Measurements from ENCODE around the gene OPCML.

The OPCML gene

DNA sequence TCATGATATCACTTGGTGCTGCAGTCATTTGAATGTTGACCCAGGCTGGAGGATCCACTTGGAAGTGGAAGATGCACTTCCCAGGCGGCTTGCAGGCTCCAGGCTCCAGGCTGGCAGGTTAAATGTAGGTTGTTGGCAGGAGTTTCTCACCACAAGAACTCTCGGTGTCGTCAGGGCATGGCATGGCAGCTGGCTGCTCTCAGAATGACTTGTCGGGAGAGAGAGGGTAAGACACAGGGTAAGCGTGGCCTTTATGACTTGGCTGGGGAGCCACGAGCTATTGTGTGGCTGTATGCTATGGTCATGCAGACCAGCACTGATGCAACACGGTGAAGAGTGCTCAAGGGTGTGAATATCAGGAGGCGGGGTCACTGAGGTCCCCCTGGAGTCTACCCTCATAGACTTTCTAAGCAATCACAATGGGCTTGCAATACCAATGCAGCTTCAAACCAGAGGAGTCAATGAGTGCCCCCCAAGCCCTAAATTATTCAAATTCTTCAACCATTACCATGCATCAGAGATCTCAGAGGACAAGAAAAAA lies 1027.7 kb downstream of the OPCML start:
- TF ChIP-seq, protein P1, sequence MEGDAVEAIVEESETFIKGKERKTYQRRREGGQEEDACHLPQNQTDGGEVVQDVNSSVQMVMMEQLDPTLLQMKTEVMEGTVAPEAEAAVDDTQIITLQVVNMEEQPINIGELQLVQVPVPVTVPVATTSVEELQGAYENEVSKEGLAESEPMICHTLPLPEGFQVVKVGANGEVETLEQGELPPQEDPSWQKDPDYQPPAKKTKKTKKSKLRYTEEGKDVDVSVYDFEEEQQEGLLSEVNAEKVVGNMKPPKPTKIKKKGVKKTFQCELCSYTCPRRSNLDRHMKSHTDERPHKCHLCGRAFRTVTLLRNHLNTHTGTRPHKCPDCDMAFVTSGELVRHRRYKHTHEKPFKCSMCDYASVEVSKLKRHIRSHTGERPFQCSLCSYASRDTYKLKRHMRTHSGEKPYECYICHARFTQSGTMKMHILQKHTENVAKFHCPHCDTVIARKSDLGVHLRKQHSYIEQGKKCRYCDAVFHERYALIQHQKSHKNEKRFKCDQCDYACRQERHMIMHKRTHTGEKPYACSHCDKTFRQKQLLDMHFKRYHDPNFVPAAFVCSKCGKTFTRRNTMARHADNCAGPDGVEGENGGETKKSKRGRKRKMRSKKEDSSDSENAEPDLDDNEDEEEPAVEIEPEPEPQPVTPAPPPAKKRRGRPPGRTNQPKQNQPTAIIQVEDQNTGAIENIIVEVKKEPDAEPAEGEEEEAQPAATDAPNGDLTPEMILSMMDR (IDR thresholded peaks at IDR 0.05; ENCODE audit: borderline replicate concordance, control extremely low read depth, extremely low read depth, insufficient read depth, missing control alignments), result no peak

DNA sequence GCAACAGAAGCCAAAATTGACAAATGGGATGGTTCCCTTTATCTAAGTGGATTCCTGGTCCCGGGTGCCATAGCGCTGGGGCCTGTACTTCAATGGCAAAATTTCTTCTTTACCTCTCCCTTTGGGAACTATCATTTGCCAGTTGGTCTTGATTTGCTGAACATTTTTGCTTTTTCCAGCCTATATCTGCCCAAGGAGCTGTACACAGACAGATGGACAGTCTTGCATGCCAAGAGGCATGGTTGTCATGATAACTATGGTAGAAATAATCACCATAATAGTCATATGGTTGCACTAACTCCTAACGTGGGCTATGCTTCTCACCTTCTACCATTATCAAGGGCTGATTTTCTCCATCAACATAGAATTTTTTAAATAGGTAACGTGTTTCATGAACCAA lies 1030.9 kb downstream of the OPCML start:
- in situ Hi-C loops (cut with MboI; ENCODE audit: low sequenced_read_pairs, unreplicated experiment), result no loop called here
- DNase-seq (ENCODE audit: low spot score), result no peak
- TF ChIP-seq, protein P1 (IDR thresholded peaks at IDR 0.05; ENCODE audit: borderline replicate concordance, control extremely low read depth, extremely low read depth, insufficient read depth, missing control alignments), result no peak

More for the DNA sequence above, 1027.7 kb downstream of the OPCML start:
- in situ Hi-C loops (cut with MboI; ENCODE audit: low sequenced_read_pairs, unreplicated experiment), result no loop called here
- no peak for DNase-seq (ENCODE audit: low spot score)

DNA sequence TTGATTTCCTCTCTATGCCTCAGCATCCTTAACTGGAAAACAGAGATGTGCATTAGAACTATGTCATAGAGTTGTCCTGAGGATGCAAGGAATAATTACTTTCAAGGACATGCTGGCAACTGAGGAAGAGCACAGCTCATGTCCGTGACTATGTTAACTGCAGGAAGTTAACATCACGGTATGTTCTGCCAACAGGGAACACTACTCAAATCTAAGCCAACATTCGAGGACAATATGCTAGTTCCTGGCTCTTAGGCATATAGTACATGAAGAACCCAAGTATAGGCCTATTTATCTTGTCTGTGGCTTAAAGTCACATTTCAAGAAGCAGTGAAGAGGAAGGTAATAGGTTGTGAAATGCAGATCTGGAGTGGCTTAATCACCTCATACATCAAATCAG lies 1032.6 kb downstream of the OPCML start:
- TF ChIP-seq, protein P1 (IDR thresholded peaks at IDR 0.05; ENCODE audit: borderline replicate concordance, control extremely low read depth, extremely low read depth, insufficient read depth, missing control alignments), result no peak
- in situ Hi-C loops (cut with MboI; ENCODE audit: low sequenced_read_pairs, unreplicated experiment), result no loop called here
- no peak for DNase-seq (ENCODE audit: low spot score)

DNA sequence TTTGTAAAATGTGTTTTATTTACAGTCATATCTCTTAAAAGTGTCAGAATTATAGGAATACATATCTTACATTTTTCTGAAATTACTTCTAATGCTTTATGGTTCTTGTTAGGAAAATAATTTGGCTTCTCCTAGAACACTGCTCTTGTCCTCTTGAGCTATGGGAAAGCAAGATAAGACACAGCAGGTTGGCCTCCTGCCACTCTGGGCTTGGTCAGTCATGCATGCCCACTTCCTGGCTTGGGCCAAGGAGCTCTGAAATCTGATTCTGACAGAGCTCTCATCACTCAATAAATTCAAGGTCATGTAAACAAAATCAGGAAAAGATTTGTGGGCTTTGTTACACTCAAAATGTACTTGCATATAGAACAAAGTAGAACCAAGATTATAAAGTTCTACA lies 1036.0 kb downstream of the OPCML start:
- DNase-seq (ENCODE audit: low spot score), result no peak
- in situ Hi-C loops (cut with MboI; ENCODE audit: low sequenced_read_pairs, unreplicated experiment), result no loop called here
- TF ChIP-seq, protein P1 (IDR thresholded peaks at IDR 0.05; ENCODE audit: borderline replicate concordance, control extremely low read depth, extremely low read depth, insufficient read depth, missing control alignments), result no peak

DNA sequence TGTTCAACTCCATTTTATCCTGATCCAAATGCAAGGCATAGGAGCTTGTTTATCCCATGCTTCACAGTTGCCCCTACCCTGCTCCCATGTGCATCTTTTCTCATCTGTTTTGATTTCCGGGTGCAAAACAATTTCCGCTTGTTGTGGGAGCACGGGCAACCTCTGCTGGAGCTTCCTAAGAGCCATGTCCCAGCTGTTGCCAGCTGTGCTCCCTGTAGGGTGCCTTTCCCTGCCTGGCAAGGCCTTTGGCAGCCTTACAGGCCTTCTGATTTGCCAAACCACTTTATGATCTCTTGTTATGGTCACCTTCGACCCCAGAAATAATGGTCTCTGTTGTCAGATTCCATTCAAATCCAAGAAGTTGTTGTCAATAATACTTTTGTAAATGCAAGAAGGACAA lies 1038.5 kb downstream of the OPCML start:
- in situ Hi-C loops (cut with MboI; ENCODE audit: low sequenced_read_pairs, unreplicated experiment), result no loop called here
- no peak for DNase-seq (ENCODE audit: low spot score)
- TF ChIP-seq, protein P1 (IDR thresholded peaks at IDR 0.05; ENCODE audit: borderline replicate concordance, control extremely low read depth, extremely low read depth, insufficient read depth, missing control alignments), result no peak

DNA sequence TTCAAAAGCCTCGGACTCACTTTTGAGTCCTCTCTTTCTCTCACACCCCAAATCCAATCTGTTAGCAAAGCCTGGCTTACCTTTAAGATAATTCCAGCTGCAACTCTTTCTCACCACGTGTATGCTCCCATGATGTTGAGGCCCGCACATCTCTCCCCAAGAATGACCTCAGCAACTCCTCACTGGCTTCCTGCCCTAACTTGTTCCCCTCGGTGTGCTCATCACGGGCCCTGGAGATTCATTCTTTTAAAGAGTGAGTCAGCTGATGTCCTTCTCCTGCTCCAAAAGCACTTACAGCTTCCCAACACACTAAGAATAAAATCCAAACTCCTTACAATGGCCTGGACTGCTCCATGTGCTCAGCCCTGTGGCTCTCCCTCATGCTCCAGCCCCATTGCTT lies 1041.3 kb downstream of the OPCML start:
- in situ Hi-C loops (cut with MboI; ENCODE audit: low sequenced_read_pairs, unreplicated experiment), result no loop called here
- TF ChIP-seq, protein P1 (IDR thresholded peaks at IDR 0.05; ENCODE audit: borderline replicate concordance, control extremely low read depth, extremely low read depth, insufficient read depth, missing control alignments), result no peak
- no peak for DNase-seq (ENCODE audit: low spot score)
